Type B pancreatic cell (in vitro differentiated cells): ENCODE results near the gene KCTD16. TPM values are rescaled to one million over a fixed set of nuclear protein-coding genes. Genes with fewer than 3 reads are reported as not detected.

Experiments
- DNase-seq: peaks from one replicate; pipeline ENCODE4 v3.0.0; 2021; ENCODE audit warnings: mixed read lengths; ENCODE audit not compliant: unreplicated experiment; ENCODE audit errors: extremely low spot score
- H3K27ac Mint-ChIP-seq: 2 replicates; pipeline ENCODE4 v1.8.0; 2021; ENCODE audit warnings: mild to moderate bottlenecking, mixed read lengths
- H3K27me3 Mint-ChIP-seq: 2 replicates; pipeline ENCODE4 v1.8.0; 2021; ENCODE audit warnings: mixed read lengths
- H3K36me3 Mint-ChIP-seq: 2 replicates; pipeline ENCODE4 v1.8.0; 2021; ENCODE audit warnings: mixed read lengths
- H3K4me1 Mint-ChIP-seq: one replicate; pipeline ENCODE4 v1.8.0; 2021; ENCODE audit warnings: mixed read lengths; ENCODE audit not compliant: unreplicated experiment
- H3K4me3 Mint-ChIP-seq: 2 replicates; pipeline ENCODE4 v1.8.0; 2021; ENCODE audit warnings: mild to moderate bottlenecking, mixed read lengths
- H3K9me3 Mint-ChIP-seq: 2 replicates; pipeline ENCODE4 v1.8.0; 2021; ENCODE audit warnings: mixed read lengths
- total RNA-seq: library from RNA; stranded (reverse); gene quantifications from 2 replicates; pipeline ENCODE4 v1.2.1, GENCODE V29; 2021; ENCODE audit warnings: low replicate concordance
- TF ChIP-seq, protein P1 (sequence below): fragments of 200-600 bp; sonication (generic); conservative IDR thresholded peaks from 2 replicates; pipeline ENCODE4 v1.5.0; 2021; ENCODE audit warnings: antibody characterized with exemption, mild to moderate bottlenecking

The KCTD16 gene
- total RNA-seq, 1 donor from 2014 or later = 3.0 TPM

DNA sequence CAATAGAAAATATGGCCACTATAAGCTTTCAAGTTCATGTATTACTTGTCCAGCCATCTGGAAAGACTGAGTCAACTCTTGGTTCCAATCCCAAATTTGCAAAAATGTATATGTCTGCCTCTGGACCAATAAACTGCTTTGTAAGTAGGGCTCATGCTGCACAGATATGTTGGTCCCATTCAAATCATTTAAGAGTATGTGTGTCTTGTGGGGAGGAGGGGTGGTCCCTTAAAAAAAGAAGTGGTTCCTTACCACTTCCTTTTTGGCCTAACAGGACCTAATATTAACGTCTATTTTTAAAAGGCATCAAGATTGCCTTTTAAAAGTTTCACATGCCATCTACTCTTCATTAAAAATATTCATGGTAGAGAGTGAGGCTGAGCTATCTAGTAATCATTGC, 214.9 kb downstream of the KCTD16 start:
- Mint-ChIP-seq H3K36me3 (peaks cover 3% of the 10 kb centered on the region), H3K27ac (no peak overlapping the region), H3K9me3 (peaks cover 6% of the 10 kb centered on the region), H3K4me1 (no peaks in the 10 kb centered on the region), H3K27me3 (peaks cover 5% of the 10 kb centered on the region), H3K4me3 (no peak overlapping the region)
- no peak for DNase-seq
- TF ChIP-seq, protein P1, sequence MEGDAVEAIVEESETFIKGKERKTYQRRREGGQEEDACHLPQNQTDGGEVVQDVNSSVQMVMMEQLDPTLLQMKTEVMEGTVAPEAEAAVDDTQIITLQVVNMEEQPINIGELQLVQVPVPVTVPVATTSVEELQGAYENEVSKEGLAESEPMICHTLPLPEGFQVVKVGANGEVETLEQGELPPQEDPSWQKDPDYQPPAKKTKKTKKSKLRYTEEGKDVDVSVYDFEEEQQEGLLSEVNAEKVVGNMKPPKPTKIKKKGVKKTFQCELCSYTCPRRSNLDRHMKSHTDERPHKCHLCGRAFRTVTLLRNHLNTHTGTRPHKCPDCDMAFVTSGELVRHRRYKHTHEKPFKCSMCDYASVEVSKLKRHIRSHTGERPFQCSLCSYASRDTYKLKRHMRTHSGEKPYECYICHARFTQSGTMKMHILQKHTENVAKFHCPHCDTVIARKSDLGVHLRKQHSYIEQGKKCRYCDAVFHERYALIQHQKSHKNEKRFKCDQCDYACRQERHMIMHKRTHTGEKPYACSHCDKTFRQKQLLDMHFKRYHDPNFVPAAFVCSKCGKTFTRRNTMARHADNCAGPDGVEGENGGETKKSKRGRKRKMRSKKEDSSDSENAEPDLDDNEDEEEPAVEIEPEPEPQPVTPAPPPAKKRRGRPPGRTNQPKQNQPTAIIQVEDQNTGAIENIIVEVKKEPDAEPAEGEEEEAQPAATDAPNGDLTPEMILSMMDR = no peak

DNA sequence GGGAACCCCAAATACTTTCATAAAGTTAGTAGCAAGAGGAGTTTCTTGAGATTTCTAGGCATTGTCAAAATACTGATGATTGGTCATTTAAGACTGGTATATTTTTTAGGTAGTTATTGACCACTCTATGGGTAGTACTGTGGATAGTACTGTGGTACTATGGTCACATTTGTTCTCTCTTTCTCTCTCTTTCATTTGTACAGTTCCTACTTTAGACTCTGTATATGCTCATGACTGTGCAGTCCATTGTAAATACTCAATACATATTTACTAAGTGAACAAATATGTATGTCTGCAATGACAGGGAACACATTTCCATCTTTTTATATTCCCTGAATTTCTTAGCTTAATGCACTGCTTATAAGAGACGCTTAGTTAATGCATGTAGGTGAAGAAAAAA, 215.6 kb downstream of the KCTD16 start:
- H3K4me1 Mint-ChIP-seq = no peaks in the 10 kb centered on the region

DNA sequence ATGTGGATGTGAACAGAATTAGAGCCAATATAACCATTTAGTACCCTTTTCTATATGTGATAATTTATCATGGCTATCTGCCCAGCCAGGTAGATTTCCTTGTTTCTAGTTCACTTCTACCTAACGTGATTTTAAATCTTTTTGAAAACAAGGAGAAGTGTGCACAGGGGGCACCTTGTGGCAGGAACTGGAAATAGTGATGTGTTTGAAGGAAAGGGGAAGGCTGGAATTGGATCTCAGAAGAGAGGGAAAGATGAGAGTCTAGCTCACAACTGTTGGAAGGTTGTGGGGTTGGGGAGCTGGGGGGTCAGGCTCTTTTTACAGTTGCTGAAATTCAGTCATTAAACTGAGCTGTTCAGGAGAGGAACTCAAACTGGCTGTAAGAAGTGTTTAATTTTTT, 219.5 kb downstream of the KCTD16 start:
- Mint-ChIP-seq H3K27ac (no peak overlapping the region), H3K36me3 (no peaks in the 10 kb centered on the region), H3K4me1 (no peaks in the 10 kb centered on the region), H3K9me3 (peaks cover 4% of the 10 kb centered on the region), H3K27me3 (no peaks in the 10 kb centered on the region), H3K4me3 (no peak overlapping the region)
- DNase-seq = no peak
- TF ChIP-seq, protein P1 = peak; percentile 52

More for the DNA sequence above, 215.6 kb downstream of the KCTD16 start:
- Mint-ChIP-seq H3K27ac (no peak overlapping the region), H3K4me3 (no peak overlapping the region), H3K36me3 (peaks cover under 1% of the 10 kb centered on the region), H3K9me3 (peaks cover under 1% of the 10 kb centered on the region), H3K27me3 (peaks cover under 1% of the 10 kb centered on the region)
- DNase-seq = no peak
- TF ChIP-seq, protein P1 = no peak

DNA sequence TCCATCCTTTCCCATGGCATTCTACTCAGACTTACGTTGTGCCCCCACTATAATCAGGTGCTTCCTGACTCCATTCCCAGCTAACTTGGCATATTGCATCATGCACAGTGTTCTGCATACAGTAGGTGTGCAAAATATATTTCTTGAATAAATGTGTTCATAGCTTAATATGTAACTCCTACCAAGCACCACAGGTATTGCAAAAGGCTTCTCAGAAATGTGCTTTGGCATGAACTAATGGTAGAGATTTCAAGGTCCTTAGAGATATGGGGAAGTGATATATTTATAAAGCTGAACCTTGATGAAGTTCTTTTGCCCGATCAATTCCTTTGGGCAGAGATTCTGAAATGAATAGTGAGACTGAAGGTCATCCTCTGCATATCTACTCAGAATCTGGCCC, 220.4 kb downstream of the KCTD16 start:
- Mint-ChIP-seq H3K36me3 (no peaks in the 10 kb centered on the region), H3K9me3 (peaks cover 4% of the 10 kb centered on the region), H3K4me1 (no peaks in the 10 kb centered on the region), H3K27ac (no peak overlapping the region), H3K4me3 (no peak overlapping the region), H3K27me3 (no peaks in the 10 kb centered on the region)
- TF ChIP-seq, protein P1 = no peak
- DNase-seq = no peak

DNA sequence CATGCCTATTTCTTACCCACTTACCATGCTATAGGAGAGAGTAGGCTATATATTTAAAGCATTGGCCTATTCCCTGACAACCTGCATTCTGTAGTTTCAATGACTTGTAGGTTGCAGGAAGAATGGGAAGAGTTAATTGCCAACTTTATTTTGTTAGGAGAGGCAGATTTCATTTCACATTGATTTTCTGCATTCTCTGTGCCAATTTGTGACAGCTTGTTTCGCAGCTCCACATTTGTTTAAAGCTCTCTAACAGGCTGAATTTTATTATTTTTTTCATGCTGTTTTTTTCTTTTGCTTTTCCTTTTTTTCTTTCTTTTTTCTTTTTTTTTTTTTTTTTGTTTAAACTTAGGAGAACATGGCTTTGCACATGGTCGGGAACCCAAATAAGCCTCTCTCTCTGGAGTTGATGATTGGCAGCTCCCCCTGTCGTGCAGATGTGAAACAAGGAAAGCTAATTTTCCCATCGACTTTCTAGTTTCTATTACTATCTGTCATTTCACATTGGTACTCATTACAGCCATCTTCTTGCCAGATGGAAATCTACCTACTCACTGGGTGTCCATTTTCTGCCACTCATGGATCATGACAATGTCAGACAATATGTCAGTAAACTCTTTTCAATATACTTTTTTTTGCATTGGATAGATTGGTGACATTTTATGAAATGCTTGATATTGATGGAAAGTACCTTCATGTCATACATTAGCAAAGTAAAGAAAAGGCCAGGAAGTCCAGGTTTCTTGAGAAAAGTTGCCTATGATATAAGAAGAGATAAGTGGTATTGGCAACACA, 223.2 kb downstream of the KCTD16 start:
- TF ChIP-seq, protein P1 = no peak
- Mint-ChIP-seq H3K9me3 (peaks cover 4% of the 10 kb centered on the region), H3K4me1 (no peaks in the 10 kb centered on the region), H3K27me3 (no peaks in the 10 kb centered on the region), H3K27ac (no peak overlapping the region), H3K36me3 (no peaks in the 10 kb centered on the region), H3K4me3 (no peak overlapping the region)
- no peak for DNase-seq
